ENCODE data around the gene GFY. TPM values are rescaled to one million over a fixed set of nuclear protein-coding genes. Genes with fewer than 3 reads are reported as not detected.

Gene GFY
- polyA plus RNA-seq, 1 donor from 2014 or later = not detected

DNA sequence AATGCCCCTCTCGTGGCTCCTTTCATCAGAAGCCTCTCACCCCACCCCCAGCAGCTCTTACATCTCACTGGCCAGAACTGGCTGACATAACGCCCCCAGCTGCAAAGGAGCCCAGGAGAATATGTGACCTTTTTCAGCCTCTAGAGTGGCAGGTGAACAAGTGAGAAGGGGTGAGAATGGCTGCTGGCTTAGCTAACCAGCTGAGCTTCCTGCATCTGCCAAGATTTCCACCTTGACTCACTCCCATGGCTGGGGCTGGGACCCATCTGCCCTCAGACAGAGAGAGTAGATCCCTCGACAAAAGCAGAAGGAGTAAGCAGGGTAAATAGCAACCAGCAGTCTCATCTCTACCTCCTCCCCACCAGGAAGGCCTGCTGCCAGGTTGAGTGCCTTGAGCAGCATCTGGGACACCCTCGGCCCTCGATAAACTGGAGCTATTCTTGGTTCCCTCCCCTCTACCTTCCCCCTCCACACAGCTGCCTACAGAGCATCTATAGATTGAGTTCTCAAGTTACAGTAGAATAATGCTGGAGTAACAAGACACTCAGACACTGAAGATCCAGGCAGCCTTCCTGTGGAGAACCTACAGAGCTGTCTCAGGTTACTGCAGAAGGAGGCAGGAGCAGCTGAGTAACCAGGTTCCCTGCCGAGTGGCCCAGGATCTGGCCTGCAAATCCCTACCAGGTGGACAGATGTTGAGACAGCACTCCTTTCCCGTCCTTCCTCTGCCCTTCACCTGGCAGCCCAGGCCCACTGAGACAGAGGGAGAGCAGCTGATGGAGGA lies 21.6 kb upstream of the GFY start:
- Histone ChIP-seq H3K9me2 (ENCODE audit: insufficient read depth, low read length) (no peaks in the 10 kb centered on the region), H3F3A (ENCODE audit: insufficient read depth, low read length, poor library complexity, severe bottlenecking) (no peaks in the 10 kb centered on the region), H3K79me2 (replicated peaks; ENCODE audit: insufficient read depth, low read length) (no peaks in the 10 kb centered on the region), H3K36me3 (ENCODE audit: insufficient read depth, low read length) (no peaks in the 10 kb centered on the region), H3K27ac (ENCODE audit: low read length) (no peak overlapping the region), H3K4me3 (ENCODE audit: low read length) (no peak overlapping the region), H3K27me3 (ENCODE audit: insufficient read depth, low read depth, low read length) (no peaks in the 10 kb centered on the region), H3K9ac (ENCODE audit: low read length) (no peak overlapping the region), H3K9me3 (ENCODE audit: low read length) (no peaks in the 10 kb centered on the region), H3K4me2 (ENCODE audit: low read length) (no peak overlapping the region), H2AFZ (ENCODE audit: low read depth, low read length) (no peak overlapping the region), H4K20me1 (ENCODE audit: insufficient read depth) (no peaks in the 10 kb centered on the region)
- TF ChIP-seq RAD21 (conservative IDR thresholded peaks at IDR 0.05) (no peak), EP300 (conservative IDR thresholded peaks at IDR 0.05; ENCODE audit: poor library complexity, severe bottlenecking) (no peak)
- TF ChIP-seq, protein P1, sequence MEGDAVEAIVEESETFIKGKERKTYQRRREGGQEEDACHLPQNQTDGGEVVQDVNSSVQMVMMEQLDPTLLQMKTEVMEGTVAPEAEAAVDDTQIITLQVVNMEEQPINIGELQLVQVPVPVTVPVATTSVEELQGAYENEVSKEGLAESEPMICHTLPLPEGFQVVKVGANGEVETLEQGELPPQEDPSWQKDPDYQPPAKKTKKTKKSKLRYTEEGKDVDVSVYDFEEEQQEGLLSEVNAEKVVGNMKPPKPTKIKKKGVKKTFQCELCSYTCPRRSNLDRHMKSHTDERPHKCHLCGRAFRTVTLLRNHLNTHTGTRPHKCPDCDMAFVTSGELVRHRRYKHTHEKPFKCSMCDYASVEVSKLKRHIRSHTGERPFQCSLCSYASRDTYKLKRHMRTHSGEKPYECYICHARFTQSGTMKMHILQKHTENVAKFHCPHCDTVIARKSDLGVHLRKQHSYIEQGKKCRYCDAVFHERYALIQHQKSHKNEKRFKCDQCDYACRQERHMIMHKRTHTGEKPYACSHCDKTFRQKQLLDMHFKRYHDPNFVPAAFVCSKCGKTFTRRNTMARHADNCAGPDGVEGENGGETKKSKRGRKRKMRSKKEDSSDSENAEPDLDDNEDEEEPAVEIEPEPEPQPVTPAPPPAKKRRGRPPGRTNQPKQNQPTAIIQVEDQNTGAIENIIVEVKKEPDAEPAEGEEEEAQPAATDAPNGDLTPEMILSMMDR (IDR thresholded peaks at IDR 0.05; ENCODE audit: poor library complexity, severe bottlenecking) = no peak

GRCh38 chr19:49407079-49407478 lies 18.1 kb upstream of the GFY start:
- TF ChIP-seq EP300 (conservative IDR thresholded peaks at IDR 0.05; ENCODE audit: poor library complexity, severe bottlenecking) = no peak
- TF ChIP-seq, protein P1 (IDR thresholded peaks at IDR 0.05; ENCODE audit: poor library complexity, severe bottlenecking) = no peak
- TF ChIP-seq EZH2 (IDR thresholded peaks at IDR 0.05; ENCODE audit: borderline replicate concordance, insufficient read depth, low read length, poor library complexity, severe bottlenecking) = no peak
- TF ChIP-seq RAD21 (conservative IDR thresholded peaks at IDR 0.05) = no peak
- no peak for TF ChIP-seq REST (IDR thresholded peaks at IDR 0.05; ENCODE audit: borderline replicate concordance)
- no peak for TF ChIP-seq SMC3 (conservative IDR thresholded peaks at IDR 0.05; ENCODE audit: poor library complexity)
- no peak for TF ChIP-seq MXI1 (conservative IDR thresholded peaks at IDR 0.05; ENCODE audit: poor library complexity, severe bottlenecking)
- no peak for TF ChIP-seq POLR2AphosphoS5 (IDR thresholded peaks at IDR 0.05)
- no peak for TF ChIP-seq TAF1 (IDR thresholded peaks at IDR 0.05; ENCODE audit: low read depth)
- Histone ChIP-seq H3K9me3 (ENCODE audit: low read length) (no peaks in the 10 kb centered on the region), H3F3A (ENCODE audit: insufficient read depth, low read length, poor library complexity, severe bottlenecking) (no peaks in the 10 kb centered on the region), H2AFZ (ENCODE audit: low read depth, low read length) (no peak overlapping the region), H3K36me3 (ENCODE audit: insufficient read depth, low read length) (no peaks in the 10 kb centered on the region), H3K9ac (ENCODE audit: low read length) (no peak overlapping the region), H3K27me3 (ENCODE audit: insufficient read depth, low read depth, low read length) (no peaks in the 10 kb centered on the region), H3K79me2 (replicated peaks; ENCODE audit: insufficient read depth, low read length) (no peaks in the 10 kb centered on the region), H3K27ac (ENCODE audit: low read length) (no peak overlapping the region), H3K4me3 (ENCODE audit: low read length) (no peak overlapping the region), H4K20me1 (ENCODE audit: insufficient read depth) (no peaks in the 10 kb centered on the region), H3K4me2 (ENCODE audit: low read length) (no peak overlapping the region), H3K9me2 (ENCODE audit: insufficient read depth, low read length) (no peaks in the 10 kb centered on the region)
